ENCODE measurements around the gene NF1. TPM values are rescaled to one million over a fixed set of nuclear protein-coding genes. Genes with fewer than 3 reads are reported as not detected.

NF1 gene
- total RNA-seq, 1 donor from 2014 or later = 37.1 TPM

DNA sequence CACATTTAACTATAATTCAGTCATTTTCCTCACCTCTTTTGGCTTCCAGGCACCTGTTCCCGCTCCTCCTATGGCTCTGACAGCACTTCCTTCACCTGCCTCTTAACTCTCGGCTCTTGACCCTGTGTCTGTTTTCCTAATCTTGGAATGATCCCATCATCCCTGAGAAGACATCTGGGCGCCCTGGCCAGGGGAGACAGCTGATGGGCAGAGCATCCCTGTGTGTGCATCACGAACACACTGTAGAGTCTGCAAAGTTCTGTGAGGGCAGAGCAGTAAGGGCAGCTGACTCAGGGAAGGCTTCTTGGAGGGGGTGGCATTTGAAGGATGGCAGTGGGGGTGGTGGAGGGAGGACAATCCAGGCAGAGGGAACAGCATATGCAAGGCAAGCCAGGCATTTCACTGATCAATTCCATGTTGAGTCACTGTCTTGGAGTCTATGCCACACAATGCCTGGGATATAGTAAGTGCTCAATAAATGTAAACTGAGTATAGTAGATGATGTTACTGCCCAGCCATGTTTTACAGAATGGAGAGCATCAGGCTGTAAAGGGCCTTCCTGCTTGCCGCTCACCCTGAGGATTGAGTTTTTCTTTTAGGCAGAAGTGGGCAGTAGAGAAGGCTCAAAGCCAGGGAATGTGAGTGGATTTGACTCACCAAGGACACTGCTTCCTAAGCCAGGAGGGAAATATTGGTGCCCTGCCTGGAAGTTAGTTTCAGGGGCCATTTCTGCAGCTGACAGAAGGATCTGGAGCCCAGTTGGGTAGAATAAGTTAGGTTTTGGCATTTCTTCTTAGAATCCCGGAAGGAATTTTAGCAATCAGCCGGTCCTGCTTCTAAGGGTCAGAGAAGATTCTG is 290.9 kb downstream of the NF1 start:
- intact Hi-C loops (cut with DNase I) = loop anchor here (5.0 kb wide), 1 partner anchor 142 kb away; no protein-coding TSS in a partner anchor
- DNase-seq (ENCODE audit: missing footprints) = no peak
- no peak for ATAC-seq

DNA sequence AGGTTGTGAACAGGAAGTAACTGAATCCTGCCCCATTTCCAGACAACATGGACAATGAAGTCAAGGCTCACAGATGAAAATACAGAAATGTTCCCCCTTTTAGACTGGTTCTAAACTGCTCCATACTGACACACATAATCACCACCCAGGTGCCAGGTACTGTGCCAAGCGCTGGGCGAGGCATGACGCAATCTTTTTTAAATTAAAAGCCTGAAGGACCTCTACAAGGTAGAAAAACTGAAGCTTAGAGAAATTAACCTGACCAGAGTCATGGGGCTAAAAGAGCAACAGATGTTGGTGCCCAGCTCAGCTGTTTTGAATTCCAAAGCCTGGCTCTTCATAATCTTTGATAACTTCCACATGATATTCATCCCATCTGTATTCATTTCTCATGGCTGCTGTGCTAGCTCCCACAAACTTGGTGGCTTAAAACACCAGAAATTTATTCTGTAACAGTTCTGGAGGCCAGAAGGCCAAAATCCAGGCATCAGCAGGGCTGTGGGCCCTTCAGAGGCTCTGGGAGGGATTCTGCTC is 291.8 kb downstream of the NF1 start:
- ATAC-seq (no peak), DNase-seq (ENCODE audit: missing footprints) (no peak)
- intact Hi-C loops (cut with DNase I) = loop anchor here (5.0 kb wide), 1 partner anchor 141 kb away; no protein-coding TSS in a partner anchor

DNA sequence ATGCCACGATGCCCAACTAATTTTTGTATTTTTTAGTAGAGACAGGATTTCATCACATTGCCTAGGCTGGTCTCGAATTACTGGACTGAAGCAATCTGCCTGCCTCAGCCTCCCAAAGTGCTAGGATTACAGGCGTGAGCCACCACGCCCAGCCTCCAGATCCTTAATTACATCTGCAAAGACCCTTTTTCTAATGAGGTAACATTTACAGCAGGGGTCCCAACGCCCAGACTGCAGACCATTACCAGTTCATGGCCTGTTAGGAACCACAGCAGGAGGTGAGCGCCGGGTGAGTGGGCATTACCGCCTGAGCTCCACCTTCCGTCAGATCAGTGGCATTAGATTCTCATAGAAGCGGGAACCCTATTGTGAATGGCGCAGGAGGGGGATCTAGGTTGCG is 292.7 kb downstream of the NF1 start:
- DNase-seq (ENCODE audit: missing footprints) = no peak
- intact Hi-C loops (cut with DNase I) = loop anchor here (5.0 kb wide), 1 partner anchor 140 kb away; no protein-coding TSS in a partner anchor
- no peak for ATAC-seq

DNA sequence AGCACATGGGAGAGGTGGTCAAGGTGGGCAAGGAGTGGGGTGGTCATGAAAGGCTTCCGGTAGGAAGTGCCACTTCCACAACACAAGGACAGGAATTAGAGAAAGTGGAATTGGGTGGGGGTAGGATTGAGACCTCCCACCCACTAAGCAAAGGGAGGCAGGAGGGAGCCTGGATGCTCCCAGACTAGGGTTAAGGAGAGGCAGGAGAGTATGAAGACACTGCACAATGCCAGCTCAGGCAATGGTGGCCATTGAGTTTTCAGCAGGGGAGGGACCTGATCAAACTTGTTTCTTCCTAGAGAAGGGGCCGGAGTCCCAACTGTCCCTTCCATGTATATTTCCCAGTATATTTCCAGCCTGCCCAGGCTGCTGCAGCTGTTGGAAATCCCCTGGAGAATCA is 293.6 kb downstream of the NF1 start:
- DNase-seq (ENCODE audit: missing footprints) (no peak), ATAC-seq (no peak)
- intact Hi-C loops (cut with DNase I) = loop anchor here (5.0 kb wide), 1 partner anchor 139 kb away; no protein-coding TSS in a partner anchor

DNA sequence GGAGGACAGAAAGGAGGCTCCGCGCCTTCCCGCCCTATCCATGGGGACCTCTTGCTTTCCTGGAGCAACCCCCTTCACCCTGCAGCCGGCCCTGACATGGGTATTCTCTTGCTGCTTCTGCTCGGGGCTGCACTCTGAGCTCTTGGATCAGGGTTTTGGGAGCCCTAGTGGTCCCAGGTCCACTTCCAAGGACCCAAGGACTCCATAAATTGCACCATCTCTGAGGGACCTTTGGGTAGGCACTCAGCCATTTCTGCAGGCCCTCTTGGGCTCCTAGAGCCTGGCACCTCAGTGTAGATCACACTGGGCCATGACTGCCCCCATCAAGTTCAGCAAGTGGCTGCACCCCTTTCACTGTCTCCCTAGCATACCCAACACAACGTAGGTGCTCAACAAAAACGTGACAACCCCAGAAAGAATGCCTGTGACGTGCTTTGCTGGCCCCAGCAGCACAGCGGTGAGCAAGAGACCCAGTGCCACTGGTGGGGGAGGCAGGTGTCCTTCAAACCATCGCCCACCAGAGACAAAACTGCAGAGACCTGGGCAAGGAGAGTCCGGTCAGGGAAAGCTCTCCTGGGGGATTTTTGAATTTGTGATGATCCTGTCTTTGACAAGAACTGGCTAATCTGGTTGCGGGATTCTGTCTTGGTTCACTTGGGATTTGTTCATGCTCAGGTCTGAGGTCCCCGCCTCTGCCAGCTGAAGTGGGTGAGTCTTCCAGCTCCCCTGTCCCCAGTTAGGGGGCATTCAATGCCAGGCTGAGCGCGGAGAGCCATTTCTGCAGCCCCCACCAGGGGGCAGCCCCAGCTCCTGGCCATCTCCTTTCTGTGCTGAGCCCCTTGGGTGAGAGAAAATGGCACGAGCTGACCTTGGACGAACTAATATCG is 294.2 kb downstream of the NF1 start:
- DNase-seq (ENCODE audit: missing footprints) (no peak), ATAC-seq (no peak)
- intact Hi-C loops (cut with DNase I) = loop anchor here (5.0 kb wide), 1 partner anchor 138 kb away; no protein-coding TSS in a partner anchor

DNA sequence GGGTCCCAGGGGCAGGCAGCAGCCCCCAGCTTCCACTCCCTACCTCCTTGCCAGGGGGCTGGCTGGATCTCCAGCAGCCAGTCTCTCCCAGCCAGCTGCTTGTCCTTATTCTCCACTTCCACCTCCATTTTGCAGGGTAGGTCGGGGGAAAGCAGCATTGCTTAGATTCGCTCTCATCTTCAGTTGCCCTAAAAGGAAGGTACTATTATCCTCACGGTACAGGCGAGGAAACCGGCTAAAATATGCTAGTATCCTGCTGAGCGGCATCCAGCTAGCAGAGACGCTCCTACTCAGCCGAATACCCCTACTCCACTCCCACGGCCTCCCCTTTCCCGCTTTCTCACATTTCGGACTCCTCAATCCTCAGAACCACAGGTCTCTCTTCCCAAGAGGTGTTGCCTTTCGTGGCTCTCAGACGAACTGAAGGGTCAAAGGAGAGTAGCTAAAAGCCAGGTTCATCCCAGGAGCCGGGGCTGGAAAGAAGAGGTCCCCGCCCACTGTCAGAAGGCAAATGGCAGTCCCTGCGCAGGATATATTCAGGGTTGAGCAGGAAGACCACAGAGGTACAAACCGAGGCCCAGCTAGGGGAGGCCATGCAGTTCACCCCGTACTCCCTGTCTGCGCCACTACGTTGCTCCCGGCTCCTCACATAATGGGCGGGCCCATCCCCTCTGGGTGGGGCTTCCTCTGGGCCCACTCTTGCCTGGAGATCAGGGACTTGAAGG is 295.0 kb downstream of the NF1 start:
- DNase-seq (ENCODE audit: missing footprints) (no peak), ATAC-seq (no peak)
- intact Hi-C loops (cut with DNase I) = loop anchor here (5.0 kb wide), 1 partner anchor 137 kb away; no protein-coding TSS in a partner anchor

DNA sequence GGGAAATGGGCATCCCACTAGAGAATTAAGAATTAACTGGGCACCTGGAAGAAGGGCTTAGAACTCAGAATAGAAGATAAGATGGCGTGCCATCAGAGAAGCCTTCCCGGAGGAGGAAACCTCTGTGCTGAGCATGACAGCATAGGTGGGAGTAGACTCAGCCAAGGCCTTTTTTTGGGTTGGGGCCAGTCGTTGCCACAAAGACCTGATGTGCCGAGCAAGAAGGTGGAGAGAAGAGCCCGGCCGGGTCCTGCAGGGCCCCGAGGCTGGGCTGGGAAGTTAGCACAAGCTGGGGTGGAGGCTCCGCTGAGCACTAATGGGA is 295.6 kb downstream of the NF1 start:
- ATAC-seq (no peak), DNase-seq (ENCODE audit: missing footprints) (no peak)
- intact Hi-C loops (cut with DNase I) = no loop called here

DNA sequence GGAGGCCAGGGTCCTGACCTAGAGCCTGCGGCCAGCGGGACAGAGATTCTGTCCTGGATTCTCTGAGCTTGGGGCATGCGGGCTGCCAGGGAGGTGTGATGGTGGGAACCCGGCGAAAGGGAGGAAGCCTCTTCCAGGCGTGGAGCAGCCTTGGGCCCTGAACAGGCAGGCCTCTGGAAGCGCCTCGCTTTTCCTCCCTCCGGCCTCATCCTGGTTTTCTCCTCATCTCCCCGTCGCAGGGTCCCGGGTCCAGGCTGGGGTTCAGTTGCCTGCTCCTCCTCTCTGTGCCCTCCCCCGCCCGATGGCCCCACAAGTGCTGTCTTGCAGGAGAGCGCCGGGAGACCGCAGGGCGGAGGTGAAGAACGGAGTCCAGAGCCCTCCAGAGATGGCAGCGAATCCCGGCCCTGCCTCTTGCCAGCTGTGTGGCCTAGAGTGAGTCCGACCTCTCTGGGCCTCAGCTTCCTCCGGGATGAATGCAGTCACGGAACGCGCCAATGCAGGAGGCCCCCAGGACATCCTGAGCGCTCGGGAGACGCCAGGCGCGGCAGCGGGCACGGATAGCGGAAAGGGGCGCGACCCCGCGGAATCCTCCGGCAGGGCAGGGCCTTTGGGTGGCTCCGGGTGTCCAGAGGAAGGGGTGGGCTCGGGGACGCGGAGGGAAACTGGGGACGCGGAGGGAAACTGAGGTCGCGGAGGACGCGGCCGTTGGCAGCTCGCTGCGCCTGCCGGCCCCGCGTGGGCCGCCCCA is 296.1 kb downstream of the NF1 start:
- ATAC-seq = no peak
- DNase-seq (ENCODE audit: missing footprints) = peak; percentile 64
- intact Hi-C loops (cut with DNase I) = no loop called here

DNA sequence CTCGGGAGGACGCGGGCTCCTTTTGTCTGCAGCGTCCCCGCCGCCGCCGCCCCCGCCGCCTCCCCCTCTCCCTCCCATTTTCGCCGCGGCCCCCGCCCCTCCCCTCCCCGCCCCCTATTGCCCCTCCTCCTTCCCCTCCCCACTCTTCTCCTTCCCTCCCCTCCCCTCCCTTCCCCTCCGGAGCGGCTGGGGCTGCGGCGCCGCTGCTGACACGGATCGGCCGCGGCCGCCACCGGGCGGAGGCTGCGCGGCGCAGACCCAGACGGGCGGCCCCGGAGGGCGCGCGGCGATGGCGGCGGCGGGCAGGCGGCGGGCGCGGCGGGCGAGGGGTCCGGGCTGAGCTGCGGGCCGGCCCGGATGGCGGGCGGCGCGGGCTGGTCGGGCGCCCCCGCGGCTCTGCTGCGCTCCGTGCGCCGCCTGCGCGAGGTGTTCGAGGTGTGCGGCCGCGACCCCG is 296.7 kb downstream of the NF1 start, which contains the start of gene RAB11FIP4:
TSS of gene RAB11FIP4 (plus strand) at position 180 of the 454 bp plus-strand sequence. CDS start at position 358, 178 bp downstream.
- DNase-seq (ENCODE audit: missing footprints) (peak; percentile 52), ATAC-seq (peak; percentile 55)
- intact Hi-C loops (cut with DNase I) = no loop called here

DNA sequence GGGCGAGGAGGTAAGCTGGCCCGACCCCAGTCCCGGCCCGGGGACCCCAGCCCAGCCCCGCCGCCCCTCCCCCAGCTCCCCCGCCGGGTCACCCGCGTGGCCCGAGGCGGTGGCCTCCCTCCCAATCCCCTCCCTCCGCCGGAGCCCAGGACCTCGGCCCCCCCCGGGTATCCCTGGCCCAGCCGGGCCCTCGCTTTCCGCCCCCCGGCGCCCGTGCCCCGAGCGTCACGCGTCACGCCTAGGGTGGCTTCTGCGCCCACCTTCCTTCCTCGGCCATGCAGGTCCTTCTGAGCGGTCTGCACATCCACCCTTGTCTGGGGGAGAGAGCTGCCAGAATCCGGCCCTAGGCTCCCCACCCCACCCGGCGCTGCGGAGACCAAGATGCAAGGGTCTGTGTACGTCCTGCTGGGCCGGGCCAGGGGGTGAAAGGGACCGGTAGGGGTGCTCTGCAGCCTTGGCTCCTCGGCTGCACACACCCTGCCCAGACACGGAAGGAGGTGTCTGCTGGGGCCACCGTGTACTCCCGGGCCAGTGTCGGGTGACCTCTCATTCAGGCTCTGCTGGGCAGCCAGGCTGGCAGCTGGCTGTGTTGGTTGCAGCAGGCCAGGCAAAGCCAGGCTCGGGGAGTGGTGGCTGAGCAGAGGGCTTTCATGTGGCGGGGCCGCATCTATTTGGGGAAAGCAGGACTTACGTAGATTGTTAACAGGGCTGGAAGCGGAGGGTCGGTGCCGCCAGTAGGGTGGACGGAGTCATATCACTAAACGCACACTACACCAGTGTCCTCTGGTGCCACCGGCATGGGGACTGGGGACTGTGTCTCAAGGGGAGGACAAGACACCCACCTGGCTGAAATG is 297.5 kb downstream of the NF1 start:
- intact Hi-C loops (cut with DNase I) = no loop called here
- peak; percentile 60 for DNase-seq (ENCODE audit: missing footprints)

DNA sequence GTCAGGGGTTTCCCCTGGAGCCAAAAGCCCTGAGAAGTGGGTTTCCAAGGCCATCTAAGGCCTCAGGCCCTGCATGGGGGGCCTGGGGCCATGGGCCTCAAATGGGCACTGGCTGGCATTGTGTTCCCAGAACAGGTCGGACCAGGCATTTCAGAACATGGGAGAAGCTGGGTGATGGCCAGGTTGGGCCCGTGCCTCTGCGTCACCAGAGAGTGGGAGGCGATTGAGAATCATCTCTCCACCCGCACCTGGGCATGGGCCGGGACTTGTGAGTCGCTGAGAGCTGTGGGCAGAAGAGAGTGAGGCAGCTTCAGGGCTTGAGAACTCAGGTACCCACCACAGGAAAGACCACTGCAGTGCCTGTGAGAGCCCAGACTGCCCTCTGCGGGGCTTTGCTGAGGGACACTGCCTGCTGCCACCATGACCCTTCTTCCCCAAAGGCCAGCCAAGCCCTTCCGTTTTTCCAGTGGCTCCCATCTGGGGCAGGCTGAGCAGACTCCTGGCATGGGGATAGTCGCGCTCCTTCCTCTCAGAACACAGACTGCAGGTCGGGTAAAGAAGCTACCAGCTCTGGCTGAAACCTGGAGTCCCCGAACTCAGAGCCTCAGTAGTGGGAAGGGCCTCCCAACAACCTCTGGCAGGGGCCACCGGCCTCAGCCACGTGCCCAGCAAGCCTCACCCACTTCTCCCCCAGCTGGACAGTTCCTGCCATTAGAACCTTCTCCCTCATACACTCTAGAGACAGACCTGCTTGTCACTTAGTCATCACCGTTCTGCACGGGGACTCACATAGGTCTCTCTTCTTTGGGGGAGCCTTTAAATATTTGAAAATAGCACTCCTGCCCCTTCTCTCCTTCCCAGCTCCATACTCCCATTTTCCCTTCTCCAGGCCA is 298.3 kb downstream of the NF1 start:
- ATAC-seq (no peak), DNase-seq (ENCODE audit: missing footprints) (no peak)
- intact Hi-C loops (cut with DNase I) = no loop called here

More for the DNA sequence above, 297.5 kb downstream of the NF1 start:
- no peak for ATAC-seq

DNA sequence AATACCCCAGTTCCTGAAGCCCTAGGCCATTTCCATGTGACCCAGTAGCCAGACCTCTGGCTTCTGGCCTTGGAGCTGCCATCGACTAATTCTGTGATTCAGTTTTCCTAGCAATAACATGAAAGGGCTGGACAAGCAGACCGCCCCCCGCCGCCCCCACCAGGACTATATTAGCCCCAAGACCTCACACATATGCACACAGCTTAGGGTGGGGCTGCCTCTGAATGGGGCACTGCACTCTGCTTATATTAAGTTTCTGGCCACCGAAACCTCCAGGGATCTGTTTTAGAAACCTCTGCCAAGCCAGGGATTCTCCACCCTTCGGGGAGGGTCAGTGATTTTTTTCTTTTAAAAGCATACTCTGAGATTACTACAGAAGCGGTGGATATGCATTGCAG is 299.0 kb downstream of the NF1 start:
- ATAC-seq (no peak), DNase-seq (ENCODE audit: missing footprints) (no peak)
- intact Hi-C loops (cut with DNase I) = no loop called here

DNA sequence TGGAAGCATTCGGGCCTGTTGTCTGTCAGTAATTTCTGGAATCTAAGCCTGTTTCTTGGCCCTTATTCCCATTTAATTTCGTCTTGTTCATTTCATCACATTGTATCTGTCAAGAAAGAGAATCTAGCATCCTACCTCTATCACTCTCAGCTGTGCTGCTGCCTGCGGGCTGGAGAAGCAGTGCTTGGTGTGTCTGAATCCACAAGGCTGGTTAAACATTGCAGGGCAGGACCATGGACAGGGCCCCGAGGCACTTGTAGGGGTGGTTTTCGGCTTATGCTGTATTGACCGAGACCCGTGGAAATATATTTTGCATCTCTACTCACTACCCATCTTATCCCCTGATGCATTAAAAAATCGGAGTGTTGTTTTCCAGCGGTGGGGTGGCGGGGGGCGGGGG is 299.8 kb downstream of the NF1 start:
- no peak for DNase-seq (ENCODE audit: missing footprints)
- peak; percentile 55 for ATAC-seq
- intact Hi-C loops (cut with DNase I) = no loop called here

DNA sequence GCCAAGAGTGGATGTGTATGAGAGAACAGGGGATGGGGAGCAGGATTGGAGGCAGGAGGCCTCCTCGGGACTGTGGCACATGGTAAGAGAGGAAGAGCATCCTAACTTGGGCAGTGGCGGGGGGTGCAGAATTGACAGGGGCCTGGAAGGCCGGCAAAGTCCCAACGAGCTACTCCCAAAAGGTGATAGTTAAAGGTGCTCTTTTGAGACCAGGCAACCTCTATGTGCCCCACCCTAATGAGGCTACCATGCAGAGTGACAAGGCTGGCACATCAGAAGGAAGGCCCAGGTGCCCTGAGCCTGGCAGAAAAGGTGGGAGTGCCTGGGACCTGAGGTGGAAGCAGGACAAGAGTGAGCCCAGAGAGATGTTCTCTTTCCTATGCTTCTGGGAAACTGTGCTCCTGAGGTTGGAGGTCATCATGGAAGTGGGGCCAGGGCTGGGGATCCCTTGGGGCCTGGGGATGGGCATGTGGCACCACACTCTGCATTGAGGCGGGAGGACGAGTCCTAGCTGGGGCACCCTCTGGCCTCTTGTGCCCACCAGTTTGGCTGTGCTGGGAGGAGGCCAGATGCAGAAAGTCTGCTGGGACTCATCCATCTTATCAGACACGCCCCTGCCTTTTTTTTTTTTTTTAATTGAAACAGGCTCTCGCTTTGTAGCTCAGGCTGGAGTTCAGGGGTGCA is 302.6 kb downstream of the NF1 start:
- intact Hi-C loops (cut with DNase I) = no loop called here
- no peak for ATAC-seq
- no peak for DNase-seq (ENCODE audit: missing footprints)

All from Right ventricle myocardium inferior (tissue), 1 donor.